GM23248 (cell line): ENCODE data around the gene CCDC81.

Experiments
- EZH2 ChIP-seq: fragments of 200-600 bp; sonication (generic); IDR thresholded peaks from 2 replicates; pipeline ENCODE4 v1.6.1; 2018; ENCODE audit warnings: antibody characterized with exemption, mild to moderate bottlenecking; ENCODE audit not compliant: insufficient read depth, poor library complexity, severe bottlenecking
- EZH2phosphoT487 ChIP-seq: fragments of 200-600 bp; sonication (generic); IDR thresholded peaks from 2 replicates; pipeline ENCODE4 v1.6.1; 2018; ENCODE audit warnings: antibody characterized with exemption, moderate library complexity, mild to moderate bottlenecking, low read depth; ENCODE audit not compliant: insufficient read depth

- TF ChIP-seq EZH2 = no peak
- no peak for TF ChIP-seq EZH2phosphoT487
Measured at GRCh38 chr11:86427441-86427840, 52.8 kb downstream of the CCDC81 start.
